ENCODE results near the gene PRSS1.

DNA sequence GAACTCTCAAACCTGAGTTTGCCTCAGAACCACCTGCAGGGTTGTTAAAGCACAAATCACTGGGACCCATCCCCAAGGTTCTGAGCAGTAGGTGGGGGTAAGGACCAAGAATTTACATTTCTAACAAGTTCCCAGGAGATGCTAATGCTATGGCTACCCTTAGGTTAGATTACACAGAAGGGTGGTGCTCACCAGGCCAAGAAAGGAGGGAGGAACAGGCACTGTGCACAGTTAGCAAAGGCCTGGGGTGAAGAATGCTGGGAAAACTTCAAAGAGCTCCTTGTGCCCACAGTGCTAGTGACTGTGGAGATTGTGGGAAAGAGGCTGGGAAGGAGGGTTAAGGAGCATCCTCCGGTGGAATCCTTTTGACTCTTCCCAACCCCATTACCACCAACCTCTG lies 12.8 kb downstream of the PRSS1 start:
- no peak for TF ChIP-seq POLR2AphosphoS5 (IDR thresholded peaks at IDR 0.05; ENCODE audit: low read depth, low read length)
- no peak for TF ChIP-seq POLR2A (IDR thresholded peaks at IDR 0.05; ENCODE audit: low read depth, low read length)
- TF ChIP-seq TAF1 (IDR thresholded peaks at IDR 0.05; ENCODE audit: borderline replicate concordance, low read depth, low read length): no peak
